HG02885 (cell line): Measurements from ENCODE around the gene TMSB15C.
"Not testable (repeated sequence)": the region's sequence is repeated elsewhere in the genome, so short reads cannot be mapped to it uniquely, and the experiment has no call there.

Experiments
- ATAC-seq: cut with Tn5 transposase; IDR thresholded peaks from one replicate; pipeline ENCODE4 v1.9.1; 2021; ENCODE audit warnings: mild to moderate bottlenecking; ENCODE audit not compliant: unreplicated experiment, poor library complexity

Gene TMSB15C

DNA sequence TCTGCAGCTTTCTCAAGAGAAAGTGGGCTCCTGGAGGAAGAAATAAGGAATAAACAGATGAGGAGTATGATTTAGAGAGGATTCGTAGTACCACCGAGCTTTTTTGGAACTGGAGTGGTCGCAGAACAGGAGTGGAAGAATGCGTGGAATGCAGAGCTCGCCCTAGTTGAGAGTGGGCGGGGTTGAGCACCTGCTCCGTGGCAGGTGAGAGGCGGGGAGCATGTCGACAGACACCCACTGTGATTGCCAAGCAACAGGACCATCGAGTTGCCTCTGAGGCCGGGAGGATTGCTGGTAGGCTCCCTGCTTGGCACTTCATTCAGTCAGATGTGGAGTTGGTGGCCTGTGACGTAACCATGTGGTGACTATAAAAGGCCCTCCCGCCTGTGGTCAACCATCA, 21.1 kb downstream of the TMSB15C start:
- not testable (repeated sequence) for ATAC-seq

DNA sequence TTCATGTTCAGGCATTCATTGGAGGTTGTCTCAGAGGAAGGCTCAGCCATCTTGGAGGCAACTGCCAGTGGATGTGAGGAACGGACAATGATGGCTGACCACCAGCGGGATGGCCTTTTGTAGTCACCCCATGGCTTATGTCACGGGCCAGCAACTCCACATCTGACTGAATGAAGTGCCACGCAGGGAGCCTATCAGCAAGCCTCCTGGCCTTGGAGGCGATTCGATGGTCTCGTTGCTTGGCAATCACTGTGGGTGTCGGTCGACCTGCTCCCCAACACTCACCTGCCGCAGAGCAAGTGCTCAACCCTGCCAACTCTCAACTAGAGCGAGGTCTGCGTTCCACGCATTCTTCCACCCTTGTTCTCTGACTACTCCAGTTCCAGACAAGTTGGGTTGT, 28.9 kb downstream of the TMSB15C start:
- no peak for ATAC-seq

DNA sequence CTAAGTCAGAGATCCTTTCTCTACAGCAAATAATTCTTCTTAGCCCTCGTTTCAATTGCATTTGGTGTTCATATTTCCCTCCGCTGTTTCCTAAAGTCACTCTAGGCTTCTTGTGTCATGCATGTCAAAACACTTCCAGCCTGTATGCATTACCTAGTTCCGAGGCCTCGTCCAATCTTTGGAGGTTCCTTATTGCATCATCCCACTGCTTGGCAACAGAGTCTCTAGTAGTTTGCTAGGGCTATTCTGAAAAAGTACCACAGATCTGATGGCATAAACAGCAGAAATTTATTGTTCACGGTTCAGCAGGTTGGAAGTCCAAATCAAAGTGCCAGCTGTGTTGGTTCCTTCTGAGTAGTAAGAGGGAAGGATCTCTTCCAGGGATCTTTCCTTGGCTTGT, 30.4 kb downstream of the TMSB15C start:
- ATAC-seq, result no peak

DNA sequence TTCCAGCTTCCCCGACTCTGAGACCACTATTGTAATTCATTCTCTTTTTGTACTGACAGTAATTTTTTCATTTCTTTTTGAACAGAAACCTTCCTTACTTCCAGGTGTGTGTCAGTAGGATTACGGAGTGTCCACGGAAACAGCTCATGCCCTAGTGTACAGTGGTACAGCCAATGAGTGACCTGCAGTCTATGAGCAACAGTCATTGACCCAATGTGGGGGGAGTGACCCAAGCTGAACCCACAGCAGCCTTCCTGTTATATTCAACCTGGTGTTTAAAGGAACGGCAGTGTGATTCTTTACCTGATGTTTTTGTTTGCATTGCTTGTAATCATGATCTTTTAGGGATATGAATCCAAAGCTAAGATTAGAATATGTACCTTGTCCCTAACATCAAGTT, 35.0 kb downstream of the TMSB15C start:
- no peak for ATAC-seq

DNA sequence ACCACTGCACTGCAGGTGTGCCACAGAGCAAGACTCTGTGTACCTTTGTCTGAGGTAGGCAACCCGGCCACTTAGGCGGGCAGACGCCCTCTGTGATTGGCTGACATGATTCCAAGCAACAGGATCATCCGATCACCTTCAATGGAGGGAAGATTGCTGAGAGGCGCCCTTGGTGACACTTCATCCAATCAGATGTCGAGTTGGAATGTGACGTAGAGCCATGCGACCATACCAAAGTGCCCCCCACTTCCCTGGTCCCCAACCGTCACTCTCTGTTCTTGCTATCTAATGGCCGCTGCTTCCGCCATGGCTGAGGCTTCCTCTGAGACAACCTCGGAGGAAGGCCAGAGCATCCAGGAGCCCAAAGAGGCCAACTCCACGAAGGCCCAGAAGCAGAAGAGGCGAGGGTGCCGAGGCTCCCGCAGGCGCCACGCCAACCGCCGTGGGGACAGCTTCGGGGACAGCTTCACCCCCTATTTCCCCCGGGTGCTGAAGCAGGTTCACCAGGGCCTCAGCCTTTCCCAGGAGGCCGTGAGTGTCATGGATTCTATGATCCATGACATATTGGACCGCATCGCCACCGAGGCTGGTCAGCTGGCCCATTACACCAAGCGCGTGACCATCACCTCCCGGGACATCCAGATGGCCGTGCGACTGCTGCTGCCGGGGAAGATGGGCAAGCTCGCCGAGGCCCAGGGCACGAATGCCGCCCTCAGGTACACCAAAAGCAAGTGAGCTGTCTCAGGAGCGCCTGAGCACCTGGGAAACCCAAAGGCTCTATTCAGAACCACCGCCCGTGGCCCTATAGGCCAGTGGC, 36.1 kb downstream of the TMSB15C start, which contains the start of gene H2BW2:
H2BW2 (plus strand) TSS at position 268 of the 817 bp plus-strand sequence; CDS start at position 307, 39 bp downstream.
- no peak for ATAC-seq
